SKM-1 (cell line): ENCODE data around the gene FHL3.

Source experiments
- DNase-seq: peaks from one replicate; lab custom pipeline; 2025; ENCODE audit not compliant: unreplicated experiment; lab: John Stamatoyannopoulos, UW

The FHL3 gene

GRCh38 chr1:38005195-38006007 lies at the start of gene FHL3:
FHL3 (minus strand) TSS chr1:38005514; CDS start chr1:37999412, 6,102 bp downstream.
- no peak for DNase-seq

GRCh38 chr1:38053416-38054091 lies 48.2 kb upstream of the FHL3 start:
- DNase-seq: no peak

GRCh38 chr1:38052750-38053415 lies 47.6 kb upstream of the FHL3 start:
- DNase-seq: no peak

- DNase-seq: no peak
These were observed 45.8 kb upstream of the FHL3 start for GRCh38 chr1:38051079-38051543.

- DNase-seq: no peak
These were observed 45.2 kb upstream of the FHL3 start for GRCh38 chr1:38050397-38051078.

GRCh38 chr1:38047603-38048141 lies 42.4 kb upstream of the FHL3 start:
- DNase-seq: no peak

- no peak for DNase-seq
These were observed 41.7 kb upstream of the FHL3 start for GRCh38 chr1:38046884-38047602.

GRCh38 chr1:38046333-38046883 lies 41.1 kb upstream of the FHL3 start, which contains the start of gene POU3F1:
POU3F1 (minus strand) TSS chr1:38046793; CDS start chr1:38046743, 50 bp downstream.
- no peak for DNase-seq

GRCh38 chr1:38045401-38046332 lies 40.4 kb upstream of the FHL3 start:
- DNase-seq: no peak

GRCh38 chr1:38044221-38045215 lies 39.2 kb upstream of the FHL3 start:
- DNase-seq: no peak

- DNase-seq: no peak
These were observed 37.9 kb upstream of the FHL3 start for GRCh38 chr1:38043036-38043747.

GRCh38 chr1:38041936-38042834 lies 36.9 kb upstream of the FHL3 start:
- DNase-seq: no peak

GRCh38 chr1:38039331-38040088 lies 34.2 kb upstream of the FHL3 start:
- DNase-seq: no peak

GRCh38 chr1:38038861-38039260 lies 33.5 kb upstream of the FHL3 start:
- no peak for DNase-seq
